Caki2 (cell line): ENCODE measurements around the gene HEMGN. TPM values are rescaled to one million over a fixed set of nuclear protein-coding genes. Genes with fewer than 3 reads are reported as not detected.
"Not testable (repeated sequence)": the region's sequence is repeated elsewhere in the genome, so short reads cannot be mapped to it uniquely, and the experiment has no call there.

Source experiments
- DNase-seq: peaks from one replicate; pipeline ENCODE4 v3.0.0-alpha.2; 2015; ENCODE audit warnings: low read depth
- in situ Hi-C: cut with HindIII; loops from 2 replicates; pipeline ENCODE4 v1.10.0; 2016; ENCODE audit warnings: low sequenced_read_pairs, low pct_unique_long_range_greater_than_20kb, mixed read lengths
- total RNA-seq: library from RNA; depleted of rRNA; stranded (reverse); fragments of >200 nt; shearing (Covaris generic); gene quantifications from 2 replicates; pipeline ENCODE4 v1.2.3, GENCODE V29; 2014; ENCODE audit warnings: low replicate concordance

Gene HEMGN
- total RNA-seq, 1 experiment from 2014 or later: not detected

DNA sequence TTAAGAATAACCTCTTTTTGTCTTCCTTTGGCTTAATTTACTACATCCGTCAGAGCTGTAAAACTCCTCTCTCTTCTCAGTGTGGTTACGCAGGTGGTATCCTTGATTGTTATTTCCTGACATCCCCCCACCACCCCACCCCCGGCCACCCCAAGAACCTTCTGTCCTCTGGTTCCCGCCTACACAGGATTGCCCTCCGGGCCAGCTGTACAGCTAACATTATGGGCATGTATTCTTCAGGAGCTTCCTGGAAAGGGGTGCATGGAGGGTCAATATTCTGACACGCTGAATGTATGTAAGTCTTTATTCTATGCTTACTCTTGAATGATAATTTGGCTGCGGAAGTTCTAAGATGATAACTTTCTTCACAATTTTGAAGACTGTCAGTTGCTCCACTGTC, 32.2 kb upstream of the HEMGN start:
- in situ Hi-C loops: no loop called here
- DNase-seq: no peak

DNA sequence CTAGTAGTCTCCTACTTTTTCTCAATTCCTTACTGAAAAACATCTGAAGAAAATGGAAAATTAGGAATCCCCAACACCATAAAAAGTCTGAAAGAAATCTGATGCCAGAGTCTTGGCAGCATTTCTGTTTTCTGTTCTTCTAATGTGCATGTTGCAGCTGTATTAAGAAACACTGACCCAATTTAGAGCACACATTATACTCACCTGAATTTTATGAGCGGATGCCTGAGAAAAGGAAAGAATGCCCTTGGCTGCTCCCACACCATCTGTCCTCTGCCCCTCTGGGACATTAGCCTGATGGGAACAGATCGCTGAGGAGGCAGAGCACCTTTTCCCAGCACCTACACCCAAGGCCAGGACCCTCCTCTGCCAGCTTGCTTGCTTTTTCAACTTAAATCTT, 31.0 kb upstream of the HEMGN start:
- no peak for DNase-seq
- in situ Hi-C loops: no loop called here

GRCh38 chr9:97966493-97966892, 28.5 kb upstream of the HEMGN start:
- in situ Hi-C loops: no loop called here

DNA sequence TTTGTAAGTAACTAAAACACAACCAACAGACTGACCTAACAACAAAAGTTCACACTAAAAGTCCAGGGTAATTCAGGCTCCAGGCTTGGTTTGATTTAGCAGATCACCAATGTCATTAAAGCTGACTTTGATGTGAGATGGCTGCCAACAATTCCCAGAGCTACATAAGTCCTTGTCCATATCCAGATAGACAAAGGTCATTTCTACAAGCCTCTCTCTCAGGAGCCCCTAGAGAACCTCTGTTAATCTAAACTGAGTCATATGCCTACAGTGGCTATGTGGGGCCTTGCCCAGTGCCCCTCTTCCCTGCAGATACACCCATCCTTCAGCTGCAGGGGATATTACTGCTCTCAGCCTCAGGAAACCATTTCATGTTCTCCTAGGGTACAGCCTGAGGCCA, 26.9 kb upstream of the HEMGN start:
- in situ Hi-C loops: no loop called here
- DNase-seq: no peak

More at GRCh38 chr9:97966493-97966892, 28.5 kb upstream of the HEMGN start:
- no peak for DNase-seq

GRCh38 chr9:97963232-97963631, 25.3 kb upstream of the HEMGN start:
- in situ Hi-C loops: no loop called here
- no peak for DNase-seq

DNA sequence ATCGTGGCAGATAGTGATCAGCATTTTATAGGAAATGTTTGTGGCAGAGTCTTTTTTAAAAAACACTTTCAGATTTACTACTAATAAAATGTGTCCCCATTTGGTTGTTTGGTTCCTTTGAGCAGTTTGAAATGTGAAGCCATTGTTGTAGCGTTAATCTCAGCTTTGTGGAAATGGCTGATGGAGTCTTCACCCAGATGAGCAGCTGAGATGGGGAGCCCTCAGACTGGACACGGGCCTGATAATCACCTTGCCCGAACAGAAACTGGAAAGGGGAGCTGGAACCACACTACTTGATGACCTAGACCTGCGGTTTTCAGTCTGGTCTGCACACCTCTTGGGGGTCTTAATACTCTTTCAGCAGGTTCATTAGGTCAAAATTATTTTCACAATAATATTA, 24.6 kb upstream of the HEMGN start:
- DNase-seq: no peak
- in situ Hi-C loops: no loop called here

- DNase-seq: no peak
- in situ Hi-C loops: no loop called here
Measured at GRCh38 chr9:97962136-97962535, 24.2 kb upstream of the HEMGN start.

DNA sequence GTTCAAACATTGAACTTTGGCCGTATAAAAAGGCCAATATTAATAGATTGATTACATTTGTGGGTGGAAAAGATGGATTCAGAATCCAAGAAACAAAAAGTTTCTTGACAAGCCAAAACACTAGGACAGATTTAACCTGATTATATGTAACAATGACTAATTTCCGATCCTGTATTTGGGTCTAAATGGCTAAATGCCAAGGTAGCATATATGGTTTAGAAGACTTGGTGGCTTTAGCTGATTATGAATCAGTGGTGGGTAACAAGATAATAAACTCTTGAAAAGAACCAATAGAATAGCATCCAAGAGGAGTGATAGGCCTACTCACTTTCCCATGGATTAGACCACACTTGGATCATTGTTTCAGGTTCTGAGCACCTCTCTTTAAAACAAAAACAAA, 23.4 kb upstream of the HEMGN start:
- in situ Hi-C loops: no loop called here
- no peak for DNase-seq

GRCh38 chr9:97960678-97961328, 22.8 kb upstream of the HEMGN start:
- DNase-seq, in situ Hi-C loops: not testable (repeated sequence)

- in situ Hi-C loops: no loop called here
Measured at GRCh38 chr9:97959585-97959984, 21.6 kb upstream of the HEMGN start.

DNA sequence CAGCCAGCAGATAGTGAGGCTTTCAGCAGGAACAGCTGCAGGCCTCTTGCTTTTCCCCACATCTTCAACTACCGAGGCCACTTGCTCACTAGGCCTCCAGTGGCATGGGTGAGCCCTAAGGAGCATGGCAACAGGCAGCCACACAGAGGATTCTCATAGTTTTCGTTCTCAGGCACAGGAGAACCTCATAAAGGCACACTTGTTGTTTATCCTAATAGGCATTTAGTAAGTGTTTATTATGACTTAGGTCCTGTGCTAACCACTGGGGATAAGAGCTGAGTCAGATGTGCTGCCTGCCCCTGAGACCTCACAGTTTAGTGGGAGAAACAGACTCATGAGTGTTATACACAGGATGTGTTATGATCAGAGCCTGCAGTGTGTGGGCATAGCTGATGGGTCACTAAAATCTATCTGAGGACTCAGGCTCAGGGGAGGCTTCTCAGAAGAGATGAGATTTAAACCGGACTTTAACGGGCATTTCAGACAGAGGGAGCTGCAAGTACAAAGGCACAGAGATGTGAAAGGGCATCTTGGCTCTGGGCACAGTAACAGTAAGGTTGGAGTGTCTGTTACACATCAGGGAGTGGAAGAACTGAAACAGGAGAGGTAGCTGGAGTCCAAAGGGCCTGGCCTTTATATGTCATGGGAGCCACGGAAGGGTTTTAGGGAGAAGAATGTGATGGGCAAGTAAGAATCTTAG, 21.0 kb upstream of the HEMGN start:
- in situ Hi-C loops: no loop called here
- no peak for DNase-seq

More at GRCh38 chr9:97959585-97959984, 21.6 kb upstream of the HEMGN start:
- no peak for DNase-seq

DNA sequence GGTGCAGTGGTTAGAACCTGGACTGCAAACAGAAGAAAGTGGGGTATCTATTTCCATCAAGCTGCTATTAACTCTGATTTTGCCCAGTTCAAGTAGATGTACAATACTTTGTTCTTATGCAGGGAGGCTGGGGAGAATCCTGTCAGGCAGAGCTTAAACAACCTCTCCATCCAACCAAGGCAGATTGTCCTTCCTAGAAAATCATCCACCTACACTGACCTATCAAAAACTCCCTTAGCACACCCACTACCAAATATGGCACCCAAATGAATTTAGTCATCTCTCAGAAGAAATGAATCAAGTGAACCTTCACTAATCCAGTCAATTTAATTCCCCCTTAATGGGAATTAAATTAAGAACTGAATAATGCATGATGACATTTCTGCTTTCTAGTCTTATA, 18.4 kb upstream of the HEMGN start:
- no peak for DNase-seq
- in situ Hi-C loops: no loop called here

- in situ Hi-C loops: no loop called here
- DNase-seq: peak; percentile 17
Measured at GRCh38 chr9:97954550-97954989, 16.6 kb upstream of the HEMGN start.

DNA sequence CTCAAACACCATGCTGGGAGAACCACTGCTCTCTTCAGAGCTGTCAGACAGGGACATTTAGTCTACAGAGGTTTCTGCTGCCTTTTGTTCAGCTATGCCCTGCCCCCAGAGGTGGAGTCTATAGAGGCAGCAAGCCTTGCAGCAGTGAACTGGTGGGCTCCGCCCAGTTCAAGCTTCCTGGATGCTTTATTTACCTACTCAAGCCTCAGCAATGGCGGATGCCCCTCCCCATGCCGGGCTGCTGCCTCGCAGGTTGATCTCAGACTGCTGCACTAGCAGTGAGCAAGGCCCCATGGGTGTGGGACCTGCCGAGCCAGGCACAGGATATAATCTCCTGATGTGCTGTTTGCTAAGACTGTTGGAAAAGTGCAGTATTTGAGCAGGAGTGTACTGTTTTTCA, 12.9 kb upstream of the HEMGN start:
- in situ Hi-C loops, DNase-seq: not testable (repeated sequence)

DNA sequence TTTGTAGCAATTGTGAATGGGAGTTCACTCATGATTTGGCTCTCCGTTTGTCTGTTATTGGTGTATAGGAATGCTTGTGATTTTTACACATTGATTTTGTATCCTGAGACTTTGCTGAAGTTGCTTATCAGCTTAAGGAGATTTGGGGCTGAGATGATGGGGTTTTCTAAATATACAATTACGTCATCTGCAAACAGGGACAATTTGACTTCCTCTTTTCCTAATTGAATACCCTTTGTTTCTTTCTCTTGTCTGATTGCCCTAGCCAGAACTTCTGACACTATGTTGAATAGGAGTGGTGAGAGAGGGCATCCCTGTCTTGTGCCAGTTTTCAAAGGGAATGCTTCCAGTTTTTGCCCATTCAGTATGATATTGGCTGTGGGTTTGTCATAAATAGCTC, 9.1 kb upstream of the HEMGN start:
- DNase-seq, in situ Hi-C loops: not testable (repeated sequence)

GRCh38 chr9:97945470-97945869, 7.5 kb upstream of the HEMGN start:
- DNase-seq, in situ Hi-C loops: not testable (repeated sequence)

DNA sequence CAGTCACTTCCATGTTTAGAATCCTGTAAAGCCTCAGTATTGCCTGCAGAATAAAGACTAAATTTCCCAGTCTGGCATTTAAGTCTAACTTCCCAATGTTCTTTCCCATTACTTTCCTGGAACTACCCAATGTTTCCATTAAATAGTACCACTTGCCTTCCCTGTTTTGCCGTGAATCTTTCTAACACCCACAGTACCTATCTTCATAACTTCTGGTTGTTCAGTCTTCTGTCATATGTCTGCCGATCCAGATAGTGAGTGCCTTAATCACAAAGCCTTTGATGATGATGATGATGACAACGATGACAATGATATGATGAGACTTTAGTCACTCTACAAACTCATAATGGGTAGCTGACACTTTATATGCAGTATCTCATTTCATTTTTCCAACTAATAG, 6.6 kb upstream of the HEMGN start:
- DNase-seq: no peak
- in situ Hi-C loops: no loop called here

- in situ Hi-C loops: no loop called here
Measured at GRCh38 chr9:97943308-97943855, 5.4 kb upstream of the HEMGN start.

GRCh38 chr9:97941323-97941722, 3.4 kb upstream of the HEMGN start:
- DNase-seq: no peak
- in situ Hi-C loops: no loop called here

More at GRCh38 chr9:97943308-97943855, 5.4 kb upstream of the HEMGN start:
- no peak for DNase-seq
